Raji (cell line): Measurements from ENCODE around the gene THTPA.

Experiments
- POLR2A ChIP-seq: IDR thresholded peaks from 2 replicates; pipeline ENCODE4 v1.6.1; 2011; ENCODE audit warnings: low read depth, low read length, control low read depth; ENCODE audit not compliant: insufficient read depth

The THTPA gene

DNA sequence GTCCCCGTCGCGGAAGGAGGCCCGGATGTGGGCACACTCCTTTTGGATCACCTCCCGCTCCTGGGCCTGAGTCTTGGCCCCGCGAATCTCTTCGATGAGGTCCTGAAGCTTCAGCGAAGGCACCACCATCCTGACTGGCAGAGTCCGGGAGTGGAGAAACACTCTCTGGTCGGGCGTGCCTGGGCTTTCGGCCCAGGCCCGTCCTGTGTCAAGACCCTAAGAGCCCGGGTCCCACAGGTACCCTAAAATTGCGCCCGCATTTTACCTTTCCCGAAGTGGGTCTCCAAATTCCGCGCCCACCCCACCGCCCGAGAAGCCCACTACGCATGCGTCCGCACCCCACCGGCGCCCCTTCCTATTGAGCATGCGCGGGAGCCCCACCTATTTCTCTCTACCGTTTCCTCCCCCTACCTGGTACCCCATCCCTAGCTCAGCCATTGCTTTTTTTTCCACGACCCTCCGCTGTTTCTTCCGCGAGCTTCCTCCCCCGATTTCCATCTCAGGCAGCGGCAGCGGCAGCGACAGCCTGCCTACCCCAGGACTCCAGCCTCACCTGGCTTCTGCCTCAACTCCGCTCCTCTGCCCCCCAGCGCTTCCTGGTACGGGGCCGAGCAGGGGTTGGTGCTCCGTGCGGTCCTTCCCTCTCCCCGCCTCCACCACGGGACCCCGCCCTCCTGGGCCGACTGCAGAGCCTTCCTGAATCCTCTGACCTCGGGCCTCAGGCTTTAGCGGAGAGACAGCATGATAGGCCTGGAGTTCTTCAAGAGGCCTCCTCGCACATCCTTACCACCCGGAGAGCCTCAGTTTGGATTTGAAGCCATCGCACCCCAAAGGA is 11.3 kb downstream of the THTPA start, which contains the start of gene AP1G2:
AP1G2 (minus strand) TSS at position 606 of the 835 bp plus-strand sequence; CDS start at position 129, 477 bp downstream.
- TF ChIP-seq POLR2A = peak; percentile 90

- TF ChIP-seq POLR2A = no peak
These were observed 12.0 kb downstream of the THTPA start for GRCh38 chr14:23568021-23568599.

DNA sequence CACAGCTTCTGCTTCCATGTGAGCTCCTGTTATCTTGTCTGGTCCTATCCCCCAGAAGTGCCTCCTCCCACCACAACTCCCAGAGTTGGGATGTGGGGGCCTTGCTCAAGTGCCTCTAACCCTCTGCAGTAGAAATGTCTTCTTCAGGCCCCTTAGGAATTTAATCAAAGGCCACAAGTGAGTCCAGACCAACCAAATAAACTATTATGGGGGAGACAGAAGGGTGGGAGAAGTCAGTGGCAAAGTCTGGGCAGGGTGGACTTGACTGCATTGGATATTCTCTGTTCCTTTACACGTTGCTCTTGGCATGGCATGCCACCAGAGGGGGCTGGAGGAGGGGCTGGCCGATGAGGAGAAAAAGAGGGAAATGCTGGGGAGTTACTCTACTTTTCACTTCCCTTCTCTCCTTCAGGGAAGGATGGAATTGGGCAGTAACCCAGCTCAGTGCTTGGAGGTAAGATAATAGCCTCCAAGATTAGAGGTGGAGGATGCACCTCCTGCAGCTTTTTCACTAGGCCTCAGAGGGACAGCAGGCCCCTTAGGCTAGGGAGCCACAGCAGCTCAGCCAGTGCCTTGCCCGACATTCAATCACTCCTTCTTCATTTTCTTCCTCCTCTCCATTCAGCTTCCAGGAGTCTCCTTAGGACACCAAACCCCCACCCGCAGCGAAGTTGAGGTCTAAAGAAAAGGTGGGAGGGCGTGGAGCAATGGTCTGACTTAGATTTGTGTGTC is 12.7 kb downstream of the THTPA start:
- TF ChIP-seq POLR2A = 0 out of 2 replicates have a peak, but pooled peaks have one; percentile 6

DNA sequence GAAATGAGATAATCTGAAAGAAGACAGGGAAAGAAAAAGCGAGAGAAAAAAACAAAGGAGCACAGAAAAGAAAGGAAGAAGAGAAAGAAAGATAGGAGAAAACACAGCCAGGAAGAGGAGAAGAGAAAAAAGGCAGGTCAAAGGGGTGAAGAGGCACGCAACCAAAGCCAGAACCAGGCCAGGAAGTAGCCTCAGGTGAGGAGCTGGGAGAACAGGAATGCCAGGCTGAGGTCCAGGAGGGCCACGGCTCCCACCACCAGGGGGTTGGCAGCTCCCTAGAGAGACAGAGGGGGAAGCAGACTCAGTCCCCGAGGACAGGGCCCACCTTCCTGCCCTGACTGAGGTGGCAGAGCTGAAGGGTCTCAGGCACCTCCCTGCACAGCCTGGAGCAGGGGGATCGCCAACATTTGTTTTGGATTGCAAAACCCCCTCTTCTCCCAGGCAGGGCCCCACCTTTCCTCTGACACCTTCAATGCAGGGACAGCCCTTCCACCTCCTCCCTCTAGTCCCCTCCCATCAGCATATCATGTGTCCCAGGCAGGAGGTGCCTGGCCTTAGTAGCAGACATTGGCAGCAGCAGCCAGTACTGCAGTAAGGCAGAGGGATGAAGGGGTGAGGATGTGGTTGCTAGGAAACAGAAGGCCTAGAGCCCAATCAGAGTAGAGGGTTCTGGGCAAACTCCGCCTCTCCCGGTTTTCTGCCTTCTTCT is 13.5 kb downstream of the THTPA start:
- no peak for TF ChIP-seq POLR2A

GRCh38 chr14:23570806-23571483 is 14.9 kb downstream of the THTPA start:
- TF ChIP-seq POLR2A = no peak

GRCh38 chr14:23571701-23572523 is 15.8 kb downstream of the THTPA start:
- no peak for TF ChIP-seq POLR2A

DNA sequence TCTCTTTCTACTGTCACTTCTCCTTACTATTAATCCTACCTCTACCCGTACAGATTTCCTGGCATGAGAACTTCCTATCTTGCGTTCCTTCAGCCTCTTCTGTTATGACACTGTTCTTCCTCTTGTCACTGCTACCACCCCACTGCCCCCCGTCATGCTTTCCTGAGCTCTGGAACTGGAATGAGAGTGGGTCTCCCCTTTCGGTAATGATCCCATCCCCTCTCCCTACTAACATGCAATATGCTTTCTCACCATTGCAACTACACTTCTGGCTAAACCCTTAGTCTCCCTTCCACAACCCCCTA is 16.4 kb downstream of the THTPA start:
- TF ChIP-seq POLR2A = no peak

GRCh38 chr14:23572836-23573235 is 16.8 kb downstream of the THTPA start:
- no peak for TF ChIP-seq POLR2A

DNA sequence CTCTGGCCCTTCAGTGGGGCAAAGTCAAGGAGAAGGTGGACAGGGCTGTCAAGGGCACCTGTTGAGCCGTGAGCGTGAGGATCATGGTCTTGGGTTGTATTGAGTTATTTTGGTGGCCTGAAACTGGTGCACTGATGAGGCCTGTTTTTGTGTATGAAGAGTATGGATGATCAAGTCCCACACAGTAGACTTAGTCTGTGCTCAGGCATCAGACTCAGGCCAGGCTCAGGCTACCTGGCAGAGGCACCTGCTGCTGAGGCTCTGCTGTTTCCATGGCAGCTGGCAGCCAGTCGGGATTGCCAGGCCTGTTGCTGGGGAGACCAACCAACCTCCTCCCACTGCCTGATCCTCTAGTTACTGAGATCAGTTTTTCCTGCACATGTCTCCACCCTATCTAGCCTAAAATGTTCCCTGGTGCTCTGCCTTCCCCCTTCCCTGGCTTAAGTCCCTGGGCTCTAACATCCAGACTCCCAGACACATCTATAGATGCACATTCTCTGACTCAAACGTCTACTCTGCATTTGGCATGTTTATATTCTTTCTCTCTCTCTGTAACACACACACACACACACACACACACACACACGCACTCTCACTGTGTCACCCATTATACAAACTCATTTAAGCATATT is 17.4 kb downstream of the THTPA start:
- TF ChIP-seq POLR2A = no peak

DNA sequence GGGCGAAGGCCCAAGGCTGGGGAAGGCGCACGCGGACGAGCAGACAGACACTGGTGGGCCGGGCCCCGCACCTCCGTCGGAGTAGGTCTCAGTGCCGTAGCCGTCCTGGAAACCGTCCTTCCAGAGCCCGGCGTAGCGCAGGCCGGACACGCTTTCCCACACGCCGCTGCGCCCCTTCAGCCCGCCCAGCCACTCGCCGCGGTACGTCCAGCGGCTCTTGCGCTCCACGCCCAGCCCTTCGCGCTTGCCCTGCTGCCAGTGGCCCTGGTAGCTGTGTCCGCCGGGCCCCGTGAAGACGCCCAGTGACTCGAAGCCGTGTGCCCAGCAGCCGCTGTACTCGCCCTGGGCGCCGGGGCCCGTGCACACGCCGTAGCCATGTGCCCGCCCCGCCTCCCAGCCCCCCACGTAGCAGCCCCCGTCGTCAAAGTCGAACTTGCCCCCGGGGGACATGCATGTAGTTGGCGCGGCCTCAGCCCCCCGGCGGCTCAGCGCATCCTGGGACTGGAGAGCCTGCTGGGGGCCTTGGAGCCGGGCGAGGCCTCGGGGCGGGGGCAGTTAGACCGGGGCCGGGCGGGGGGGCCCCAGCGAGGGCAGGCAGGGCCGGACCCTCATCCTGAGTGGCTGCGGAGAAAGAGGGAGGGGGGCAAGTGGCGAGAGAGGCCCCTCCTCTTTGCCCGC is 21.1 kb downstream of the THTPA start:
- TF ChIP-seq POLR2A = no peak

DNA sequence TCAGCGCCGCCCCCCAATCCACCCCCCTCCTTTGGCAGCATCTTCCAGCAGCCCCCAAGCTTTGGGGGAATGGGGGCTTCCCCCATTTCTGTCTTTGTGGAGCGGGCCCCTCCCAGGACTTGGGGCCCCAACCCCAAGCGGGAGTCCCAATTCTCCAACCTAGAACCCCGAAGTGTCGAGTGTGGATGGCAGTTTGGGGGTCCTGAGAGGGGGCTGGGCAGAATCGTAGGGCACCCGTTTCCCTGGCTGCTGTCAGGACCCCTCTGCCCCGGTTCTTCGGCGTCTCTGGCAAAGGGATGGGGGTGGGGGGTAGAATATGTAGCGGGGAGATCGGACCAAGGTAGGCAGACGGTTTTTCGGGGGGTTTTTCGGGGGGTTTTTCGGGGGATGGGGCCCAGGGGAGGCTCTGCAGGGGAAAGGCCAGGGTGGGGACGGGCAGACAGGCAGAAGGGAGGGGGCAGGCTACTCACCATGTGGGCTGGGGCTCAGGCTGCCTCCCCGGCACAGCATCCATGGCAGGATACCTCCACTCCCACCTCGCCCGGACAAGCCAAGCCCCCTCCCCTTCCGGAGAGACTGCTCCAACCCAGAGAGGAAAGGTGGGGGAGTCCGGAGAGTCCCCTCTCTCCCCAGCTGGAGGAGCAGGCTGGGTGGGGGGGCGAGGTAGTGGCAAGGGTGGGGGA is 21.8 kb downstream of the THTPA start:
- TF ChIP-seq POLR2A = no peak

GRCh38 chr14:23578560-23579310 is 22.7 kb downstream of the THTPA start, which contains the start of gene JPH4:
JPH4 (minus strand) TSS chr14:23578790; CDS start chr14:23577453, 1,337 bp downstream.
- TF ChIP-seq POLR2A = no peak
